ENCODE measurements around the gene MYO3A. TPM values are rescaled to one million over a fixed set of nuclear protein-coding genes. Genes with fewer than 3 reads are reported as not detected.
"Not testable (repeated sequence)": the region's sequence is repeated elsewhere in the genome, so short reads cannot be mapped to it uniquely, and the experiment has no call there.

Gene MYO3A
- total RNA-seq, 1 experiment from 2014 or later: not detected

- DNase-seq (ENCODE audit: low read depth): no peak
These were observed 147.4 kb downstream of the MYO3A start for GRCh38 chr10:26081459-26081858.

GRCh38 chr10:26085549-26085948, 151.5 kb downstream of the MYO3A start:
- no peak for DNase-seq (ENCODE audit: low read depth)

GRCh38 chr10:26087666-26088065, 153.6 kb downstream of the MYO3A start:
- DNase-seq (ENCODE audit: low read depth): no peak

DNA sequence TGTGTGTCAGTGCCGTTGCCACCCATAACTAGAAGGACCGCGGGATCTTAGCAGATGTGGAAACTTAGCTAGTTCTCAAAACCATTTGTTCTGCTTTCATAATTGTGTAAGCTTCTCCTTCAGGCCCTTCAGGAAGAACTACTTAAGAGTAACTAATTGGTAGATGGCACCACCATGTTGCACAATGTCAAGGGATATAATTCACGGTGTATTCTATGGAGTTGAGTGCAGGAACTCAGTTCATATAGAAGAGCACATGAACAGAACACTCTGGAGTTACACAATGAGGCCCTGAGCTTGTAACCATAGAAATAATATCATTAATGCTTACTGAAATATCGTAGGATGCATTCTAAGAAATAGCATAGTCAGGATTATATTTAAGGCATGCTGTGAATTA, 156.0 kb downstream of the MYO3A start:
- no peak for DNase-seq (ENCODE audit: low read depth)

GRCh38 chr10:26090762-26091161, 156.7 kb downstream of the MYO3A start:
- no peak for DNase-seq (ENCODE audit: low read depth)

GRCh38 chr10:26093229-26093628, 159.2 kb downstream of the MYO3A start:
- no peak for DNase-seq (ENCODE audit: low read depth)

DNA sequence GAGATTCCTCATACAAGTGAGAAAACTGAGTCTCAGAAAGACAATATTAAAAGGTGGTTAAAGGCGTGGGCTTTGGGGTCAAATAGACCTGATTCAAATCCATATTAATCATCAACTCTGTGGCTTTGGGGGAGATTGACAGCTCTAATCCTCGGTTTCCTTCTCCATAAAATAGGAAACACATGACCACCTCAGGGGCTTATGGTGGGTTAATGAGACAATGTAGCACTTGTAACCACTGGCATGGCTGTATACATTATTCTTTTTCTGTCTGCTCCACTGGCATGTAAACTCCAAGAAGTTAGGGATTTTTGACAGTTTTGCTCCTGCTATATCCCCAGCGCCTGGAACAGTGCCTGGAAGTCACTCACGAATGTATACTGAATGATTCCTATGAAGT, 161.8 kb downstream of the MYO3A start:
- no peak for DNase-seq (ENCODE audit: low read depth)

GRCh38 chr10:26097549-26097948, 163.5 kb downstream of the MYO3A start:
- not testable (repeated sequence) for DNase-seq (ENCODE audit: low read depth)

- DNase-seq (ENCODE audit: low read depth): no peak
These were observed 178.5 kb downstream of the MYO3A start for GRCh38 chr10:26112532-26112931.

- no peak for DNase-seq (ENCODE audit: low read depth)
These were observed 204.6 kb downstream of the MYO3A start for GRCh38 chr10:26138613-26139012.

DNA sequence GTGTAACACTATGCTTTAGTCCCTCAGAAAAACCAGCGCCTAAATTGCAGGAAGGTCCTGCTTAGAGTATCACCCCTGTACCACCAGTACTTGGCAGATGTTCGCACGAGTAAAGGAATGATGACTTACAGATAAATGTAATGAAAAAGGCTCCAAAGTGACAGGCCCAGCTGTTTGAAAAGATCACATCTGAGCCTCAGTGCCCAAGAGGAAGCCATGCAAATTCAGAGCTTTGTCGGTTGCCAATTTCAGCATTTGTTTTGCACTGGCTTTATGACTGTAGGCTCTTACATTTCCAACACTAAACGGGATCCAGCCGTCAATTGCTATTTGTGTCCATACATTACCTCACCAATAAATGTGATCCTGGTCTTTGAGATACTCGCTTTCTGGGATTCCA, 222.0 kb downstream of the MYO3A start:
- DNase-seq (ENCODE audit: low read depth): no peak

- DNase-seq (ENCODE audit: low read depth): no peak
These were observed 223.7 kb downstream of the MYO3A start for GRCh38 chr10:26157734-26158133.

GRCh38 chr10:26169466-26169865, 235.4 kb downstream of the MYO3A start:
- DNase-seq (ENCODE audit: low read depth): no peak

GRCh38 chr10:26172131-26172530, 238.1 kb downstream of the MYO3A start:
- no peak for DNase-seq (ENCODE audit: low read depth)

GRCh38 chr10:26173837-26174236, 239.8 kb downstream of the MYO3A start:
- no peak for DNase-seq (ENCODE audit: low read depth)

DNA sequence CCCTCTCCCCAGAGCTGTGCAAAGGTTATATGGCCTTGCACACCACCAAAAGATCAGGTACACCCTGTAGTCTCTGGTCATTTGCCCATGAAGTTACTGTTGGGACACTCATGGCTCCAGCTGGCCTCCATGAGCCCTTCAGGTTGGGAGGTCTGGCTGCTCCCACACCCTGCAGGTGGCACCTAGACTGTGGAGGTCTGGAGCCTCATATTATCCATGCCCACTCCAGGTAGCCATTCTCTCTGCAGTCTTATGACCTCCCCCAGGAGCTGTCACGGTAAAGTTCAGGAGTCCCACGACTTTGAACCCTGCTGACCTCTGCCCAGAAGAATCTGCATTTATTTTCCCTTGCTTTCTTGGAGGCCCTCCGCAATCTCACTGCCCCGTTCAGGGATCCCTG, 243.3 kb downstream of the MYO3A start:
- no peak for DNase-seq (ENCODE audit: low read depth)

DNA sequence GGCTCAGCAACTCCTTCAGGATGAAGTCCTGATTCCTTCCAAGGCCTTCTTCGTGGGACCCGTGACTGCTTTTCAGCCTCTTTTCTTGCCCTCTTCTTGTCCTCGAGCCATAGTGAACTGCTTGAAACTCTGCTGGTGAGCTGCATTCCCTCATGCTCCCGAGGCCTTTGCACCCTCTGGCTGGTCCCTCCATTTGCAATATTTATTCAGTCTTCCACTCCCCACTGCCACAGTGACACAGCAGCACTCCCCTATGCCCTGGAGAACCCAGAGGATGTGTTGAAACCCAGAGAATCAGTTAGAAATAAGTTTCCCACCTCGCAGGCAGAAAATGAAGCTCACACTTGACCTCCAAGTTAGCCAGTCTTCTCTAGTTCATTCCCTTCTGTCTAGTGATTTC, 260.2 kb downstream of the MYO3A start:
- DNase-seq (ENCODE audit: low read depth): no peak

DNA sequence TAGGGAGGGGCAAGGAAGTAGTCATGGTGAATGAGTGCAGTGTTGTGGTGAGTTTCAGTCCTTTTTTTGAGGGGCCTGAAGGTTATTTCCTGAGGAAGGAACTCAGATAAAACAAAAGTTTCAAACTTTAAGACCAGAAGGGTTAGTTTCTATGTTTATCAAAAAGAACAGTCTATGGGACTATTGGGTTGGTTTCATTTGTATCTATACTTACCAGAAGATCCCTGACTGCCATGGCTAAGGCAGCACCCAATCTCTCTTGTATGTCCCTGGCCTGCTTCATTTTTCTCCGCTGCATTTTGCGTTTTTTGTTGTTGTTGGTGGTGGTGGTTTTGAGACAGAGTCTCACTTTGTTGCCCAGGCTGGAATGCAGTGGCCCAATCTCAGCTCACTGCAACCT, 263.2 kb downstream of the MYO3A start:
- DNase-seq (ENCODE audit: low read depth): no peak

- DNase-seq (ENCODE audit: low read depth): no peak
These were observed 264.1 kb downstream of the MYO3A start for GRCh38 chr10:26198119-26198518.

GRCh38 chr10:26199841-26200240, 265.8 kb downstream of the MYO3A start:
- DNase-seq (ENCODE audit: low read depth): no peak

GRCh38 chr10:26205223-26205622, 271.2 kb downstream of the MYO3A start:
- DNase-seq (ENCODE audit: low read depth): no peak

GRCh38 chr10:26211781-26212444, 277.9 kb downstream of the MYO3A start:
- no peak for DNase-seq (ENCODE audit: low read depth)

DNA sequence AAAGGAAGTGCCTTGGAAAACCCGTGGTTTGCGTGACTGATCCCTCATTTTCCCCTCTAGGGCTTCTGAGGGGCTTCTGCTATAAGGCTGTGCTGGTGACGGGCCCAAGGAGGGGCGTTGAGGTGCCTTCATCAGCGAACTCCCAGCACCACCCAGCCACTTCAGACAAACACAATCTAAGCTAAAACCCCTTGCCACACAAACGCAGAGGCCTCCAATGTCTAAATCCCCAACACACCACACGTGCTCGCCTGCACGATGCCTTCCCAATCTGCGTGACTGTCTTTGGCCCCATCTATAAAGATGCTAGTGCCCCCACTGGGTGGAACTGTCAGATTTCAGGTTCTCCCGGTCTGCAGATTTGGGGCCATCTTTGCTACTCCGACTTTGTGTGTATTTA, 278.5 kb downstream of the MYO3A start:
- DNase-seq (ENCODE audit: low read depth): no peak

GRCh38 chr10:26213157-26213800, 279.2 kb downstream of the MYO3A start:
- no peak for DNase-seq (ENCODE audit: low read depth)

Data from LHCN-M2 (cell line).